ENCODE measurements around the gene SEC14L6. TPM values are rescaled to one million over a fixed set of nuclear protein-coding genes. Genes with fewer than 3 reads are reported as not detected.
"Not testable (repeated sequence)": the region's sequence is repeated elsewhere in the genome, so short reads cannot be mapped to it uniquely, and the experiment has no call there.

Gene SEC14L6
- not detected in 2 replicates for total RNA-seq (2014; rRNA removed; shearing (Covaris generic))

DNA sequence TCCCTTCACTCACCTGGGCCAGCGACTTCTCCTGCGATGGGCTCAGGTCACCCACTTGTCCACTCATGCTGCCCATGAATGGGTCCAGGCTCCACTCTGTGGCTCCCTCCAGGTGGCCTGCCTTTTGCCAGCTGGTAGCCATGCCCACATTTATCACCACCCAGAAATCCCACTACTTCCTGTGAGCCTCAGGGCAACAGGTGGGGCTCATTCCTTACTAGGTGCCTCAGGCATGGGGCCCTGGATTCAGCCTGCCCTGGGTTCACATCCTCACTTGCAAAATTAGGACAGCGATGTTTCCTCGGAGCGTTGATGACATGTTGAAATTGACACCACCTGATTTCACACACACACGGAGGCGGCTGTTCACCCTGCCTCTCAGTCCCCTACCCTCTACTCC is at the start of gene SEC14L6:
Gene SEC14L6 (minus strand): TSS at position 126 of the 400 bp plus-strand sequence. CDS start 59 bp downstream, at position 67.
- DNase-seq (ENCODE audit: low read depth), result no peak

- no peak for DNase-seq (ENCODE audit: low read depth)
Measured at GRCh38 chr22:30596199-30596598, 49.7 kb upstream of the SEC14L6 start.

DNA sequence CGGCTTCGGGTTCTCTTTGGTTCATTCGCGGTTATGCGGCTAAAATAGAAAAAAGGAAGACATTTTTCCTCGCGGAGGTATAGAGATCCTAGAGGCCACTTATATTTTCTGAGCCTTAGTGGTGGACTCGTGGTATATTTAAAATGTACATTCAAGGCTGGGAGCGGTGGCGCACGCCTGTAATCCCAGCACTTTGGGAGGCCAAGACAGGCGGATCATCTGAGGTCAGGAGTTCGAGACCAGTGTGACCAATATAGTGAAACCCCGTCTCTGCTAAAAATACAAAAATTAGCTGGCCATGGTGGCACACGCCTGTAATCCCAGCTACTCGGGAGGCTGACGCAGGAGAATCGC is 45.8 kb upstream of the SEC14L6 start:
- DNase-seq (ENCODE audit: low read depth), result not testable (repeated sequence)

DNA sequence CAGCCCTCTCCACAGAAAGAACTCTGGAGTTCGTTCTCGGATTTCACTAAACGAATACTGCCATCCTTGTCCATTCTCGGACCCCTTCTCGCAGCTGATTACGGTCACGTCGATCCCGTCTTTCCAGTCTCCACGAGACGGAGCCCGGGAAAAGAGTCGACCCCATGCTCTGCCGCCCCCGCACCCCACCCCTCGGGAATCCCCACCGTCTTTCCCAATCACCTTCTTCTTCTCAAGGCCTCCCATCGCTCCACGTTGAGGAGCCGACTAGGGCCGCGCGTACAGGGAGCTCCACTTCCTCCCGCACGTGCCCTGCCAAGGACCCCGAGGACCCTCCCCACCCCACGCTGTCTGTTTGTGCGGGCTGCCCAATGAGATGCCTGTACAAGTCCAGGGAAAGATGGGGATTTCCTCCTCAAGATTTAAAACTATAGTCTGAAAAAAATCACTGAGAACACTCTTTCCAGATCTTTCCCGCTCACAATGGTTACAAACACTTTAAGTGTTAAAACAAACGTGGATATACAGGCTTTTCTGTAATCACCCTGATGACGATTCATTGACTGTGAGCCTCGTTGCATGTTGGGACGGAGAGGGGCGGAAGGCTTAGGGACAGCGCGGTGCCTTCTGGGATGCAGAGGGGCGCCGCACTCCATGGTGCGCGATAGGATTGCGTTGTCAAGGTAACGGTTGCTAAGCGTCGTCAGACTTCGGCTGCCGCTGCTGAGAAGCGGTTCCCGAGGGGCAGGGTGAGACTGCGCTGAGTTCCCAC is 45.2 kb upstream of the SEC14L6 start, which contains the start of gene PES1:
Gene PES1 (minus strand): TSS at position 323 of the 772 bp plus-strand sequence. CDS start 77 bp downstream, at position 246.
- DNase-seq (ENCODE audit: low read depth), result peak; percentile 98

DNA sequence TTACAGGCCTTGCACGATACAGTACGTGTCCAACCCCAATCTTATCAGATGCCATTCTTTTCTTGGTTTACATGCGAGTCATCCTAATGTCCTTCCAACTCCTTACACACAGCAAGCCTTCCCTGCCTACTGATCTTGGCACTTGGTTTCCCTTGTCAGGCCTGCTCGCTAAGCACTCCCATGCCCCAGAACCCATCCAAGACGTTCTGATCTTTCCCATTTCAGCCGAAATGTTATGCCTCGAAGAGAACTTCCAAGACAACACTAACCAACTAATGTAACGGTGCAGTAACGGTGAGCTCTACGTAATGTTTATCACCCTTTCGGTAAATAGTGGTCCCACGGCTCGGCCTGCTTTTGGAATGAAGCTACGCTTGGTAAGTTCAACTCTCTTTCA is 44.6 kb upstream of the SEC14L6 start:
- peak; percentile 14 for DNase-seq (ENCODE audit: low read depth)

- DNase-seq (ENCODE audit: low read depth), result no peak
Measured at GRCh38 chr22:30586414-30586813, 39.9 kb upstream of the SEC14L6 start.

DNA sequence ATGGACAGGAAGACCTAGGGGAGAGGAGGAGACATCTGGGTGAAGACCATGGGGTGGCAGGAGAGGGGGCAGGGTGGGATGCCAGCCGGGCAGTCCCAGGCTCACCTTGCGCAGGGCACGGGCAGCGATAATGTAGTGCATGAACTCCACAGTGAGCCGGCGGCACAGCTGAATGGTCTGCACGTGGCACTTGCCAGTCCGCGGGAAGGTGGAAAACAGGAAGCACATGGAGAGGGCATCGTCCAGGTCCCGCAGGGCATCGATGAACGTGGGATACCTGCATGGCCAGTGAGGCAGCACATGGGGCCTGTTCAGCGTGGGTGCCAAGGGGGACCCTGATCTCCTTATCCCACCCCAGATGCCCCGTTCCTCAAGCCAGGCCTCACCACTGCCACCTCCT is 37.9 kb upstream of the SEC14L6 start:
- DNase-seq (ENCODE audit: low read depth), result no peak

DNA sequence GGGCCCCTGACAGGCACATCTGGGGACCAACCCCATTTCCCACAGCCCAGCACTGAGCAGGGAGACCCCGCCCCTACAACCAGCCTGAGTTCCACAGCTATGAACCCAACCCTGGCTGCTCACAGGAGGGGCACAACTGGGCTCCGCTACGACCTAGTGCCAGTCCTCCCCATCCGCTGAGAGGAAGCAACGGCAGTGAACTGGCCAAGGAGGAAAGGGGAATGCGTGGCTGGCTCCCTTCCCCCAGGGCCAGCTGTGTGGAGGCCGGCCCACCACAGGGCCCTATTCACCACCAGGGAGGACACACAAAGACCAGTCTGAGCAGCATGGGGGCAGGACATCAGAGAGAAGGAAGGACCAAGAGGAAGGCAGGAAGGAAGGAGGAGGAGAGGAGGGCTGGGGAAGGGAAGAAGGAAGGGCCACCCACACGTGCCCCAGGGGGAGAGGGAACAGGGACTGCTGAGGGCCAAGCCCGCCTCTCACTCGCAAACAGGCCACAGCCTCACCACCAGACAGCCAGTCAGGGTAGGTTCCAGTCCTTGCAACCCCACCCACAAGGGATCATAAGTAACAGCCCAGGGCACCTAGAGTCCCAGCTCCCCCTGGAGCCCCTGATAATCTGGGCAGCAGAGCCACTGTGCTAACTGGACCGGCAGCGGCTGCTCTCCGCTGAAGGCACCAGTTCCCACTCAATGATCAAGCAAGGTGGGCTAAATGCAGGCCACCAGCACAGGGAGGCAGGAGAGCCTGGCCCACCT is 36.4 kb upstream of the SEC14L6 start:
- no peak for DNase-seq (ENCODE audit: low read depth)

GRCh38 chr22:30582051-30582450 is 35.5 kb upstream of the SEC14L6 start:
- DNase-seq (ENCODE audit: low read depth), result no peak

DNA sequence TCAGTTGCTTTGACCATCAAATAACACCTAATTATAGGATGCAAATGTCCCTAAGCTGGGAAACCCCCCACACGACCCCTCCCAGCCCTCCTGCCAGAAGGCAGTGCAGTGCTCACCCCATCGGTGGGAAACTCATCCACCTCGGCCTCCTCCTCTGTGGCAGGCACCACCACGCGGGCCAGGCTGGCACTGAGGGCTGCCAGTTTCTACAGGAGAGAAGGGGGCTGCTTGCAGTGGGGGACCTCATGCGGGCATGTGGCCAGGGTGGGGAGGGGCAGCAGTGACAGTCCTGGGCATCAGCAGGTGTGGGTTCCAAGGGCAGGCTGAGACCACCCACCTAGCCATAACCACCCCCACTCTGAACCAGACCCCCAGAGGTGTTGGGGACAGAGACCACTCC is 34.4 kb upstream of the SEC14L6 start:
- no peak for DNase-seq (ENCODE audit: low read depth)

DNA sequence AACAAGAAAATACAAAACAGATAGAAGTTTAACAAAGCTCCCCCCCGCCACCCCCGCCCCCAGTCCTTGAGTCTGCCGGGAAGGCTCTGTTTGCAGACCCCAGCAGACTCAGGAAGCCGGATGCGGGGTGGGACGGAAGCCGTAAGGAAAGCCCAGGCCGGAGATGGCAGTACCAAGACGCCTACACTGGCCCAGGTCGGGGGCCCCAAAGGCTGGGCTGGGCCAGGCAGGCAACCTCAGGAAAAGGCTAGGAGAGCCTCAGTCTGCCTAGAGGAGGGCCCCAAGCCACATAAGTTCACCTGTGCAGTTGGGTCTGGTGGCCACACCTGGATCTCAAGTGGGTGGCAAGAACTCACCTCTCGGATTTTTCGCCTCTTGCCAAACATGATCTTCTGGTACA is 31.9 kb upstream of the SEC14L6 start:
- DNase-seq (ENCODE audit: low read depth), result no peak

DNA sequence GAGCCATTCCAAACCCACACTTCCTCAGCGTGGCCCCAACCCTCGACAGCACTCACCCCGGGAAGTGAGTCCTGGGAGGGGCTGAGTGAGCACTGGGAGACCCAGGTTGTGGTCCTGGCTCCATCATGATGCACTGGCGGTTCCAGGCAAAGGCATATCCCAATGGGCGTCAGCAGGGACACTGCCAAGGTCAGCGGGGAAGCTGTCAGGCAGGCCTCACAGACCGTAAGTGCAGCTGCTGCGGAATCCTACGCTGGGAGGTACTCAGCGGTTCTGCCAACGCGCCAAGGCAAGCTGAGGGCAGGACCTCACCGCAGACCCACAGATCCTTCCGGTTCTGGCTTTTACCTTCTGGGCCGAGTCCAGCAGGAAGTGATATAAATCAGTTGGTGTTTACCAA is 29.3 kb upstream of the SEC14L6 start:
- DNase-seq (ENCODE audit: low read depth), result no peak

GRCh38 chr22:30574997-30575671 is 28.6 kb upstream of the SEC14L6 start:
- peak; percentile 15 for DNase-seq (ENCODE audit: low read depth)

GRCh38 chr22:30574095-30574981 is 27.8 kb upstream of the SEC14L6 start, which contains the start of gene GAL3ST1:
GAL3ST1 (minus strand) TSS chr22:30574665; CDS start chr22:30557392, 17,273 bp downstream.
- DNase-seq (ENCODE audit: low read depth), result no peak

DNA sequence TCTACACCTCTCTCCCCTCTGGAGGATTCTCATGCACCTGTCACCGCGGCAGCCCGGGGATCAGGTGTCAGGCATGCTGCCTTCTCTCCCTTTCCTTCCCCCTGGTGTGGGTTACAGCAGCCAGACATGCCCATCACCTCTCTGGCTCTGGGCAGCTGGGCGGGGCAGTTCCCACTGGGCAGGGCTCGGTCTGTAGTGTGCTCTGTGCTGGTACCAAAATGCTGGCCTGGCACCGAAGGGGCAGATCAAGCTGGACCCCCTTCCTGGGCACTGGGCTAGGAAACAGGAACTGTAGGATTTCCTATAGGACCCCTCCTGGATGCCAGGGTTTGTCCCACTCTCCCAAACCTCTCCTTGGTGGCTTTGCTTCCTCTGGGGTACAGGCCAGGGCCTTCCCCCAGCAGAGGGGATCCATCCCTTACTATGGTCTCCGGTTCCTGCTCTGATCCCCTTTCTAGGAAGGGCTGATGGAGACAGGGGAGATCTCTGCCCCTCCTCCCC is 27.1 kb upstream of the SEC14L6 start:
- no peak for DNase-seq (ENCODE audit: low read depth)

- no peak for DNase-seq (ENCODE audit: low read depth)
Measured at GRCh38 chr22:30572840-30573593, 26.5 kb upstream of the SEC14L6 start.

- no peak for DNase-seq (ENCODE audit: low read depth)
Measured at GRCh38 chr22:30572210-30572609, 25.7 kb upstream of the SEC14L6 start.

DNA sequence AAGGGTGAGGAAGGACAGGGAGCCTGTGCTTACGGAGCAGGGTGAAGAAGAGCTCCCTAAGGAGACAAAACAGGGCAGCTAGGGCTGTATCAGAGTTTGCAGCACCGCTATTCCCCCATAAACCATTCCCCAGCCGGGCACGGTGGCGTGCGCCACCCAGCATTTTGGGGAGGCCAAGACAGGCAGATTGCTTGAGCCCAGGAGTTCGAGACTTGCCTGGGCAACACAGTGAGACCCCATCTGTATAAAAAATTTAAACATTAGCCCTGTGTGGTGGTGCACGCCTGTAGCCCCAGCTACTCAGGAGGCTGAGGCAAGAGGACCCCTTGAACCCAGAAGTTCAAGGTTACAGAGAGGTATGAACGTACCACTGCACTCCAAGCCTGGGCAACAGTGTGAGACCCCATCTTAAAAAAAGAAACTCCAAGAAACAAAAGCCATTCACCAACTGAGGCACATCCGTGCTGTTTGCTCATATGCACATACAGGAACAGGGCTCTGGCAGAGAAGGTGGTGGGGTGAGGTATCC is 23.2 kb upstream of the SEC14L6 start:
- DNase-seq (ENCODE audit: low read depth), result no peak

DNA sequence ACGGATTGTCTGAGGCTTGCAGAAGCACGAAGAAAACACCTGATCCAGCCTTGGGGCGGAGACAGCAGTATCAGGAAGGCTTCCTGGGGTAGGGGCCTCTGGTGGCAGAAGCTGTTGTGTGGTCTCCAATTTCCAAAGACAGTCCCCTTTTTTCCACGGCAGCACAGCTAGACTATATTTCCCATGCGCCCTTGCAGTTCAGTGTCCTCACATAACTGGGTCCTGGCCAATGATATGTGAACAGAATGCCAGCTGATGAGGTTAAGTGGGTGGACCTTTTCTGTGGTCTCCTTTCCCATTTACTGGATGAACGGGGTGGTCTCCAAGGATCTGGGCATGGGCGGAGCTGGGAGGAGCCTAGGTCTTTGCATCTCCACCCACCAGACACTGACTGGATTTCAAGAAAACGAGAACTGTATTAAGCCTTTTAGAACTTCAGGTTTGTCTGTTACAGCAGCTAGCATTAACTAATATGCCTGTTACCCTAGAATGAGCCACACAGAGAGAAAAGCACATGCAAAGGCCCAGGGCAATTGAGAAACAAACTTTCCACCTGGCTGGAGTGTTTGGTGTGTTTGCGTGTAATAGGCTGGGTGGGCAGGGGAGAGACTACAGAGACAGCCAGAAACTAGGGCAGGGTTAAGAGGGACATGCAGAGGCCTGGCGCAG is 21.7 kb upstream of the SEC14L6 start:
- no peak for DNase-seq (ENCODE audit: low read depth)

GRCh38 chr22:30567277-30567676 is 20.7 kb upstream of the SEC14L6 start:
- DNase-seq (ENCODE audit: low read depth), result not testable (repeated sequence)
